PC-9 (cell line): ENCODE measurements around the gene SYT10.

Experiments
- EZH2 ChIP-seq: fragments of 200-600 bp; sonication (generic); IDR thresholded peaks from 2 replicates; pipeline ENCODE4 v1.8.0; 2017; ENCODE audit warnings: antibody characterized with exemption, low read depth
- TF ChIP-seq, protein P1 (sequence below): fragments of 200-600 bp; sonication (generic); conservative IDR thresholded peaks from 2 replicates; pipeline ENCODE4 v1.6.1; 2017; ENCODE audit warnings: mixed run types, antibody characterized with exemption, mild to moderate bottlenecking, moderate library complexity

GRCh38 chr12:33431648-33432047 is 8.0 kb downstream of the SYT10 start:
- TF ChIP-seq, protein P1, sequence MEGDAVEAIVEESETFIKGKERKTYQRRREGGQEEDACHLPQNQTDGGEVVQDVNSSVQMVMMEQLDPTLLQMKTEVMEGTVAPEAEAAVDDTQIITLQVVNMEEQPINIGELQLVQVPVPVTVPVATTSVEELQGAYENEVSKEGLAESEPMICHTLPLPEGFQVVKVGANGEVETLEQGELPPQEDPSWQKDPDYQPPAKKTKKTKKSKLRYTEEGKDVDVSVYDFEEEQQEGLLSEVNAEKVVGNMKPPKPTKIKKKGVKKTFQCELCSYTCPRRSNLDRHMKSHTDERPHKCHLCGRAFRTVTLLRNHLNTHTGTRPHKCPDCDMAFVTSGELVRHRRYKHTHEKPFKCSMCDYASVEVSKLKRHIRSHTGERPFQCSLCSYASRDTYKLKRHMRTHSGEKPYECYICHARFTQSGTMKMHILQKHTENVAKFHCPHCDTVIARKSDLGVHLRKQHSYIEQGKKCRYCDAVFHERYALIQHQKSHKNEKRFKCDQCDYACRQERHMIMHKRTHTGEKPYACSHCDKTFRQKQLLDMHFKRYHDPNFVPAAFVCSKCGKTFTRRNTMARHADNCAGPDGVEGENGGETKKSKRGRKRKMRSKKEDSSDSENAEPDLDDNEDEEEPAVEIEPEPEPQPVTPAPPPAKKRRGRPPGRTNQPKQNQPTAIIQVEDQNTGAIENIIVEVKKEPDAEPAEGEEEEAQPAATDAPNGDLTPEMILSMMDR = no peak
- no peak for TF ChIP-seq EZH2
